Left ventricle myocardium inferior (tissue), 1 donor: Measurements from ENCODE around the gene GJA10. TPM values are rescaled to one million over a fixed set of nuclear protein-coding genes. Genes with fewer than 3 reads are reported as not detected.

ENCODE experiments used
- DNase-seq: peaks from one replicate; pipeline ENCODE4 v3.0.0-alpha.2; 2020
- H3K27ac ChIP-seq: fragments of 200-600 bp; replicated peaks from 2 replicates; pipeline ENCODE4 v1.8.0; 2021
- H3K27me3 ChIP-seq: fragments of 200-600 bp; 2 replicates; pipeline ENCODE4 v1.8.0; 2021; ENCODE audit warnings: low read depth
- H3K36me3 ChIP-seq: fragments of 200-600 bp; 2 replicates; pipeline ENCODE4 v1.8.0; 2021
- H3K4me1 ChIP-seq: fragments of 200-600 bp; 2 replicates; pipeline ENCODE4 v1.8.0; 2021
- H3K4me3 ChIP-seq: fragments of 200-600 bp; 2 replicates; pipeline ENCODE4 v1.8.0; 2021; ENCODE audit warnings: mild to moderate bottlenecking, moderate library complexity
- H3K9me3 ChIP-seq: fragments of 200-600 bp; replicated peaks from 2 replicates; pipeline ENCODE4 v1.8.0; 2021
- intact Hi-C: fragments of 100-400 bp; cut with micrococcal nuclease; formaldehyde crosslinking; loops from one replicate; pipeline ENCODE4 v1.11.0; 2022
- total RNA-seq: library from RNA; stranded (reverse); fragmentation: NEBNext Ultra II Directional; extraction: Animal tissue kit (Norgen Biotek cat#: 25700); gene quantifications from one replicate; pipeline ENCODE4 v1.2.1, GENCODE V29; 2021
- TF ChIP-seq, protein P1 (sequence below): fragments of 200-600 bp; IDR thresholded peaks from 2 replicates; pipeline ENCODE4 v1.8.0; 2021; ENCODE audit warnings: antibody characterized with exemption, mild to moderate bottlenecking, borderline replicate concordance
- donor health status: DM: no; HTN: yes; CAD: no; lungs with severe emphysema.

The GJA10 gene
- total RNA-seq, 1 donor from 2014 or later = not detected

DNA sequence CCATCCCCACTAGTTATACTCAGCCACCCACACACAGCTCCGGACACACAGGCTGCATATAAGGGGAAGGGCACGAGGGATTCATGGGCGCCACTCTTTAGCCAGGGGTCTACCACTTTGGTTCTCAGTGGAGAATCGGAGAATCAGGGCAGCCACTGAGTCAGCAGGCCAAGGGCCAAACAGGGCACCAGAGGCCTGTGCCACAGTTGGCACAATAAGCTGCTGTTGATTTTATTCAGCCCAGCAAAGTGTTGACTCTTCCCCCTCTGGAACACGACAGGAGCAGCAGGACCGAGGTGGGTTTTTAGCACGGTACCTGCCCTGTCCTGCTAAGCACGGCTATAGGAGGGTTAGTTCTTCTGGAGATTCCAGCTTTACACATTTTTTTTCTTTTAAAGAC lies 48.3 kb downstream of the GJA10 start:
- intact Hi-C loops = no loop called here
- no peaks in the 10 kb centered on the region for H3K9me3 ChIP-seq
- no peak overlapping the region for H3K27ac ChIP-seq
- H3K4me1 ChIP-seq = peaks cover 5% of the 10 kb centered on the region
- no peaks in the 10 kb centered on the region for H3K27me3 ChIP-seq
- H3K36me3 ChIP-seq = no peaks in the 10 kb centered on the region
- no peak for DNase-seq
- H3K4me3 ChIP-seq = no peak overlapping the region
- TF ChIP-seq, protein P1, sequence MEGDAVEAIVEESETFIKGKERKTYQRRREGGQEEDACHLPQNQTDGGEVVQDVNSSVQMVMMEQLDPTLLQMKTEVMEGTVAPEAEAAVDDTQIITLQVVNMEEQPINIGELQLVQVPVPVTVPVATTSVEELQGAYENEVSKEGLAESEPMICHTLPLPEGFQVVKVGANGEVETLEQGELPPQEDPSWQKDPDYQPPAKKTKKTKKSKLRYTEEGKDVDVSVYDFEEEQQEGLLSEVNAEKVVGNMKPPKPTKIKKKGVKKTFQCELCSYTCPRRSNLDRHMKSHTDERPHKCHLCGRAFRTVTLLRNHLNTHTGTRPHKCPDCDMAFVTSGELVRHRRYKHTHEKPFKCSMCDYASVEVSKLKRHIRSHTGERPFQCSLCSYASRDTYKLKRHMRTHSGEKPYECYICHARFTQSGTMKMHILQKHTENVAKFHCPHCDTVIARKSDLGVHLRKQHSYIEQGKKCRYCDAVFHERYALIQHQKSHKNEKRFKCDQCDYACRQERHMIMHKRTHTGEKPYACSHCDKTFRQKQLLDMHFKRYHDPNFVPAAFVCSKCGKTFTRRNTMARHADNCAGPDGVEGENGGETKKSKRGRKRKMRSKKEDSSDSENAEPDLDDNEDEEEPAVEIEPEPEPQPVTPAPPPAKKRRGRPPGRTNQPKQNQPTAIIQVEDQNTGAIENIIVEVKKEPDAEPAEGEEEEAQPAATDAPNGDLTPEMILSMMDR = no peak

- TF ChIP-seq, protein P1 = no peak
- intact Hi-C loops = no loop called here
- peaks cover 5% of the 10 kb centered on the region for H3K4me1 ChIP-seq
These were observed 50.0 kb downstream of the GJA10 start for GRCh38 chr6:89944181-89944755.

GRCh38 chr6:89944826-89945407 lies 50.6 kb downstream of the GJA10 start:
- no peak overlapping the region for H3K27ac ChIP-seq
- no peak overlapping the region for H3K4me3 ChIP-seq
- intact Hi-C loops = no loop called here
- TF ChIP-seq, protein P1 = peak; percentile 47
- DNase-seq = no peak
- H3K36me3 ChIP-seq = no peaks in the 10 kb centered on the region
- H3K9me3 ChIP-seq = no peaks in the 10 kb centered on the region
- H3K27me3 ChIP-seq = no peaks in the 10 kb centered on the region
- peaks cover 5% of the 10 kb centered on the region for H3K4me1 ChIP-seq

More at GRCh38 chr6:89944181-89944755, 50.0 kb downstream of the GJA10 start:
- Histone ChIP-seq H3K4me3 (no peak overlapping the region), H3K27me3 (no peaks in the 10 kb centered on the region), H3K27ac (no peak overlapping the region), H3K36me3 (no peaks in the 10 kb centered on the region), H3K9me3 (no peaks in the 10 kb centered on the region)
- DNase-seq = no peak

Other genes with a start within 250 kb of the GJA10 start
- gene MDN1, start 74.7 kb upstream of the GJA10 start, total RNA-seq = 22.9 TPM
- gene CASP8AP2, start 64.6 kb upstream of the GJA10 start, total RNA-seq = 13.2 TPM